NCI-H1930 (cell line): ENCODE results near the gene CD320.
A peak's percentile ranks its signal among the peaks of the same experiment; 100 is the strongest.
"Not testable (repeated sequence)": the region's sequence is repeated elsewhere in the genome, so short reads cannot be mapped to it uniquely, and the experiment has no call there.

Source experiments
- DNase-seq, 2 experiments: peaks; one replicate each; lab custom pipeline; 2025; lab: John Stamatoyannopoulos, UW

Gene CD320

GRCh38 chr19:8308891-8309291 lies 733 bp upstream of the CD320 start:
- no peak for DNase-seq

GRCh38 chr19:8307400-8307964 lies 676 bp downstream of the CD320 start:
- no peak for DNase-seq

- no peak for DNase-seq
These were observed 1.7 kb downstream of the CD320 start for GRCh38 chr19:8306235-8307054.

- no peak for DNase-seq
These were observed 2.4 kb downstream of the CD320 start for GRCh38 chr19:8305798-8306197.

- DNase-seq: peak in 1 of 2 experiments; percentile 11
These were observed 3.1 kb downstream of the CD320 start for GRCh38 chr19:8304841-8305621.

GRCh38 chr19:8302734-8303133 lies 5.4 kb downstream of the CD320 start:
- no peak for DNase-seq

- no peak for DNase-seq
These were observed 5.8 kb downstream of the CD320 start for GRCh38 chr19:8302357-8302691.

- DNase-seq: not testable (repeated sequence)
These were observed 16.8 kb downstream of the CD320 start for GRCh38 chr19:8291337-8291736.

- DNase-seq: not testable (repeated sequence)
These were observed 31.6 kb downstream of the CD320 start for GRCh38 chr19:8276508-8276907.

GRCh38 chr19:8269724-8270123 lies 38.4 kb downstream of the CD320 start:
- no peak for DNase-seq

GRCh38 chr19:8265872-8266271 lies 42.3 kb downstream of the CD320 start:
- DNase-seq: no peak

- DNase-seq: not testable (repeated sequence)
These were observed 43.9 kb downstream of the CD320 start for GRCh38 chr19:8264248-8264647.

- DNase-seq: no peak
These were observed 45.7 kb downstream of the CD320 start for GRCh38 chr19:8262431-8262830.

- DNase-seq: no peak
These were observed 46.3 kb downstream of the CD320 start for GRCh38 chr19:8261881-8262280.

GRCh38 chr19:8261347-8261746 lies 46.8 kb downstream of the CD320 start:
- DNase-seq: no peak

- DNase-seq: no peak
These were observed 48.3 kb downstream of the CD320 start for GRCh38 chr19:8259922-8260247.

GRCh38 chr19:8259142-8259921 lies 48.8 kb downstream of the CD320 start:
- DNase-seq: no peak

- DNase-seq: no peak
These were observed 51.1 kb downstream of the CD320 start for GRCh38 chr19:8257052-8257443.

- no peak for DNase-seq
These were observed 51.7 kb downstream of the CD320 start for GRCh38 chr19:8256276-8257051.

GRCh38 chr19:8255426-8256125 lies 52.6 kb downstream of the CD320 start:
- DNase-seq: no peak
